ENCODE measurements around the gene FMNL2. TPM values are rescaled to one million over a fixed set of nuclear protein-coding genes. Genes with fewer than 3 reads are reported as not detected.

The FMNL2 gene
- total RNA-seq, 1 experiment from 2014 or later: 33.6 TPM

DNA sequence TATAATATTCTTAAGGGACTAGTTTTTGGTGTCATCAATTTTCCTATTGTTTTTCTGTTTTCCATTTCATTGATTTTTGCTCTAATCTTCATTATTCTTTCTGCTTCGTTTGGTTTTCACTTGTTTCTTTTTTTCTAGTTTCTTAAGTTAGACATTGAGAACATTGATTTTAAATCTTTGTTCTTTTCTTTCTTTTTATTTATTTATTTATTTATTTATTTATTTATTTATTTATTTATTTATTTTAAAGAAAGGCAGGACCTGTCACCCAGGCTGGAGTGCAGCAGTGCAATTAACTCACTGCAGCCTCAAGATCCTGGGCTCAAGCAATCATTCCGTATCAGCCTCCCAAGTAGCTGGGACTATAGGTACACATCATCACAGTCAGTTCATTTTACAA lies 7.0 kb upstream of the FMNL2 start:
- Histone ChIP-seq H3T11ph (ENCODE audit: low read length) (no peak overlapping the region), H3K23me2 (ENCODE audit: insufficient read length, low read depth, low read length, poor library complexity, severe bottlenecking) (no peaks in the 10 kb centered on the region), H3K18ac (ENCODE audit: insufficient read length, low read depth, low read length) (no peak overlapping the region), H3K9ac (ENCODE audit: extremely low read depth, insufficient read length, low read length) (no peak overlapping the region), H3K27me3 (ENCODE audit: insufficient read depth, low read length) (no peaks in the 10 kb centered on the region), H2BK20ac (ENCODE audit: low read depth, low read length, poor library complexity, severe bottlenecking) (no peak overlapping the region), H3K23ac (ENCODE audit: insufficient read length, low read depth, low read length) (no peak overlapping the region), H4K8ac (replicated peaks; ENCODE audit: insufficient read length, low read depth, low read length) (no peak overlapping the region), H2AFZ (ENCODE audit: low read length) (no peak overlapping the region), H4K5ac (ENCODE audit: insufficient read length, low read depth, low read length) (no peak overlapping the region), H2BK12ac (ENCODE audit: insufficient read length, low read depth, low read length) (no peak overlapping the region), H3K79me2 (ENCODE audit: insufficient read depth, low read length) (no peaks in the 10 kb centered on the region), H3K4ac (ENCODE audit: low read depth, low read length) (no peak overlapping the region), H2BK15ac (ENCODE audit: low read depth, low read length) (no peak overlapping the region), H3K79me1 (ENCODE audit: insufficient read depth, low read depth, low read length, poor library complexity, severe bottlenecking) (no peaks in the 10 kb centered on the region), H3K9me3 (ENCODE audit: control insufficient read depth, low read depth, low read length) (no peaks in the 10 kb centered on the region), H4K91ac (ENCODE audit: insufficient read length, low read depth, low read length) (no peak overlapping the region), H3K56ac (ENCODE audit: insufficient read length, low read depth, low read length) (no peak overlapping the region), H4K20me1 (ENCODE audit: control insufficient read depth, insufficient read depth, insufficient read length) (no peaks in the 10 kb centered on the region), H2AK5ac (ENCODE audit: insufficient read length, low read length) (no peak overlapping the region), H2BK5ac (ENCODE audit: insufficient read length, low read length) (no peak overlapping the region), H3K4me2 (ENCODE audit: insufficient read depth, insufficient read length, low read length) (no peak overlapping the region), H3K27ac (ENCODE audit: insufficient read length, low read depth, low read length) (no peak overlapping the region), H3K4me1 (ENCODE audit: insufficient read depth, low read length) (no peaks in the 10 kb centered on the region), H3K14ac (ENCODE audit: insufficient read depth, low read length) (no peak overlapping the region), H2BK120ac (ENCODE audit: low read depth, low read length, poor library complexity, severe bottlenecking) (no peak overlapping the region)
- Mint-ChIP-seq H3K4me1 (peaks cover 2 to 3% of the 10 kb centered on the region in 2 experiments; a peak in 1 of 4 replicates), H3K36me3 (ENCODE audit: insufficient read depth in 1 of 3, low read depth in 3 of 3) (no peaks in the 10 kb centered on the region), H3K27me3 (ENCODE audit: low read depth) (no peaks in the 10 kb centered on the region; the same call in 1 of the 2 replicates), H3K4me3 (no peak overlapping the region), H3K27ac (no peak overlapping the region), H3K9me3 (no peaks in the 10 kb centered on the region)
- no peak for TF ChIP-seq CTCF (conservative IDR thresholded peaks at IDR 0.05)
- WGBS (ENCODE audit: extremely low coverage, insufficient read length, low lambda C conversion rate): no CpG with 5 or more reads among the region's 2 CpGs
- DNase-seq: no peak

All from H9 (cell line).